Gastroesophageal sphincter (tissue), 4 donors: ENCODE results near the gene IL27RA. TPM values are rescaled to one million over a fixed set of nuclear protein-coding genes. Genes with fewer than 3 reads are reported as not detected.
A peak's percentile ranks its signal among the peaks of the same experiment; 100 is the strongest.
"Not testable (repeated sequence)": the region's sequence is repeated elsewhere in the genome, so short reads cannot be mapped to it uniquely, and the experiment has no call there.

Source experiments
- ATAC-seq: fragments of 150-250 bp; one replicate; pipeline ENCODE4 v1.9.1; 2016; ENCODE audit warnings: mild to moderate bottlenecking, moderate library complexity
- H3K27ac ChIP-seq, 4 donors: fragments of 200-600 bp; sonication (generic) in 3 of 4; 1 replicate in 3 of 4; 2 replicates in 1 of 4; pipeline ENCODE4 v1.5.1; 2016 to 2019
- H3K27me3 ChIP-seq: fragments of 200-600 bp; sonication (generic); one replicate; pipeline ENCODE4 v1.5.1; 2019
- H3K36me3 ChIP-seq, 2 donors: fragments of 200-600 bp; sonication (generic); one replicate each; pipeline ENCODE4 v1.5.1; 2019; ENCODE audit warnings: control low read depth in 1 of 2
- H3K4me1 ChIP-seq, 3 donors: fragments of 200-600 bp; sonication (generic); 1 replicate in 2 of 3; 2 replicates in 1 of 3; pipeline ENCODE4 v1.5.1; 2016 to 2019; ENCODE audit warnings: control low read depth in 2 of 3
- H3K4me3 ChIP-seq, 2 donors: fragments of 200-600 bp; sonication (generic); one replicate each; pipeline ENCODE4 v1.5.1; 2019; ENCODE audit warnings: mild to moderate bottlenecking in 1 of 2, moderate library complexity in 1 of 2
- H3K9me3 ChIP-seq, 3 donors: fragments of 200-600 bp; sonication (generic); one replicate each; pipeline ENCODE4 v1.5.1; 2017 to 2019; ENCODE audit warnings: control low read depth in 2 of 3
- EP300 ChIP-seq: sonication (generic); formaldehyde crosslinking; IDR thresholded peaks from one replicate; pipeline ENCODE4 v1.6.1; 2017; ENCODE audit warnings: antibody characterized with exemption, mild to moderate bottlenecking
- POLR2A ChIP-seq, 2 donors: fragments of 450-650 bp; IDR thresholded peaks; one replicate each; pipeline ENCODE4 v1.6.1; 2017; ENCODE audit warnings: antibody characterized with exemption in 2 of 2, mild to moderate bottlenecking in 2 of 2, moderate library complexity in 1 of 2
- POLR2AphosphoS5 ChIP-seq: sonication (generic); formaldehyde crosslinking; IDR thresholded peaks from one replicate; pipeline ENCODE4 v1.6.1; 2017; ENCODE audit warnings: antibody characterized with exemption
- WGBS, 2 donors: methylation state at CpG; one replicate each; pipeline ENCODE4 v1.1.5; 2018; ENCODE audit warnings: low coverage in 1 of 2; 5-methylcytosine and 5-hydroxymethylcytosine counted together
- total RNA-seq, 4 donors: library from RNA; depleted of rRNA; stranded (reverse); fragments of >200 nt; gene quantifications; one replicate each; pipeline ENCODE4 v1.1.0, GENCODE V29; 2016
- TF ChIP-seq, protein P1 (sequence below), 4 experiments: fragments of 200-600 bp in 2 of 4; fragments of 450-650 bp in 2 of 4; sonication (generic) in 1 of 4; IDR thresholded peaks; one replicate each; pipeline ENCODE4 v1.5.1; 2017 to 2019; ENCODE audit warnings: antibody characterized with exemption in 4 of 4, mild to moderate bottlenecking in 2 of 4, moderate library complexity in 2 of 4

The IL27RA gene
- total RNA-seq, 4 donors from 2014 or later: 1.1 to 5.4 (median 3.1) TPM

DNA sequence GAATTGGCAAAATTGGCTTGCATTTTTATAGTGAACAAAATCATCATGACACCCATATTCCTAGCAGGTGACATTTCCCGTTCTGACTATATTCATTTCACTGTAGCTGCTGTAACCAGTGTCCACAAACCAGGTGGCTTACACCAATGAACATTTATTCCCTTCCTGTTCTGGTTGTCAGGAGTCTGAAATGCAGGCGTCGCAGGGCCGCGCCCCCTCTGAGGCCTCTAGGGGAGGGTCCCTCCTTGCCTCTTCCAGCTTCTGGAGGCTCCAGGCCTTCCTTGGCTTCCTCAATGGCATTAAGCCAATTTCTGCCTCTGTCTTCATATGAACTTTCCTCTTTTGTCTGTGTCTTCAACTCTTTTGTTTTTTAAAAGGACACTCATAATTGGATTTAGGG is 10.1 kb upstream of the IL27RA start:
- Histone ChIP-seq H3K4me1 (no peaks in the 10 kb centered on the region), H3K9me3 (no peaks in the 10 kb centered on the region), H3K4me3 (no peak overlapping the region), H3K36me3 (no peaks in the 10 kb centered on the region), H3K27ac (no peak overlapping the region), H3K27me3 (no peaks in the 10 kb centered on the region)
- TF ChIP-seq, protein P1, sequence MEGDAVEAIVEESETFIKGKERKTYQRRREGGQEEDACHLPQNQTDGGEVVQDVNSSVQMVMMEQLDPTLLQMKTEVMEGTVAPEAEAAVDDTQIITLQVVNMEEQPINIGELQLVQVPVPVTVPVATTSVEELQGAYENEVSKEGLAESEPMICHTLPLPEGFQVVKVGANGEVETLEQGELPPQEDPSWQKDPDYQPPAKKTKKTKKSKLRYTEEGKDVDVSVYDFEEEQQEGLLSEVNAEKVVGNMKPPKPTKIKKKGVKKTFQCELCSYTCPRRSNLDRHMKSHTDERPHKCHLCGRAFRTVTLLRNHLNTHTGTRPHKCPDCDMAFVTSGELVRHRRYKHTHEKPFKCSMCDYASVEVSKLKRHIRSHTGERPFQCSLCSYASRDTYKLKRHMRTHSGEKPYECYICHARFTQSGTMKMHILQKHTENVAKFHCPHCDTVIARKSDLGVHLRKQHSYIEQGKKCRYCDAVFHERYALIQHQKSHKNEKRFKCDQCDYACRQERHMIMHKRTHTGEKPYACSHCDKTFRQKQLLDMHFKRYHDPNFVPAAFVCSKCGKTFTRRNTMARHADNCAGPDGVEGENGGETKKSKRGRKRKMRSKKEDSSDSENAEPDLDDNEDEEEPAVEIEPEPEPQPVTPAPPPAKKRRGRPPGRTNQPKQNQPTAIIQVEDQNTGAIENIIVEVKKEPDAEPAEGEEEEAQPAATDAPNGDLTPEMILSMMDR (IDR thresholded peaks at IDR 0.05): no peak
- TF ChIP-seq POLR2AphosphoS5: no peak
- no peak for TF ChIP-seq POLR2A (IDR thresholded peaks at IDR 0.05)
- no peak for TF ChIP-seq EP300
- ATAC-seq: no peak
- WGBS, 2 donors: 55 to 62% methylated on average over 4 to 5 of the region's 5 CpGs

DNA sequence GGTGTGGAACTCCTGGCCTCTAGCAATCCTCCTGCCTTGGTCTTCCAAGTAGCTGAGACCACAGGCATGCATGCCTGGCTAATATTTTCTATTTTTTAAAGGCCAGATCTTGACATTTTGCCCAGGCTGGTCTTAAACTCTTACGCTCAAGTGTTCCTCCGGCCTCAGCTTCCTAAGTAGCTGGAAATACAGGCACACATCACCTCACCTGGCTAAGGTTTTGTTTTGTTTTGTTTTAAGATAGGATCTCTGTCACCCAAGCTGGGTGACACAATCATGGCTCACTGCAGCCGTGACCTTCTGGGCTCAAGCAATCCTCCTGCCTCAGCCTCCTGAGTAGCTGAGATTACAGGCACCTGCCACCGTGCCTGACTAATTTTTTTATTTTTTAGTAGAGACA is 9.1 kb upstream of the IL27RA start:
- peaks cover under 1% of the 10 kb centered on the region for H3K27me3 ChIP-seq

DNA sequence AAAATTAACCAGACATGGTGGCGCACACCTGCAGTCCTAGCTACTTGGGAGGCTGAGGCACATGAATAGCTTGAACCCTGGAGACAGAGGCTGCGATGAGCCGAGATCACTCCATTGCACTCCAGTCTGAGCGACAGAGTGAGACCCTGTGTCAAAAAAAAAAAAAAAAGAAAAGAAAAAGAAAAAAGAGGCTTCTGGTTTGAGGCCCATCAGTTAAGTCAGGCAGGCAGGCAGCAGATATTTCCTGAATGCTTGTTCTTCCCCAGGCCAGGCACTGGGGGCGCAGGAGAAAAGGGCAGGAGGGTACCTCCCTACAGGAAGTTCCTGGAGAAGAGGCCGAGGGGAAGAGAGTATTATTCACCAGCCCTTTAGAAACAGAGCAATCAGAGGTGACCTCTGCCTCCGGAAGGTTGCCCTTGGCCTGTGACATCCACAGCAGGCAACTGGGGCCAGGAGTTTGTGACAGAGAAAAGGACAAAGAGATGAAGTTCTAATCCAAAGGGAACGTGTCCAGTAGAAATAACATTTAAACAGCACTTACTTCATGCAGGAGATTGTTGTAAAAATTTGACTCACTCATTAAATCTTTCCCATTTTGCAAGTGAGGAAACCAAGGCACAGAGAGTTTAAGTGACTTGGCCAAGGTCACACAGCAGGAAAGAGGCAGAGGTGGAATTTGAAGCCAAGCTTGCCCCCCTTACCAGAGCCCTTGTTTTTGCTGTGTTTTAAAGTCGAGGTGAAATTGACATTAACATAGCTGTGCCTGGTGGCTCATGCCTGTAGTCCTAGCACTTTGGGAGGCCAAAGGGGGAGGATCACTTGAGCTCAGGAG is 7.9 kb upstream of the IL27RA start:
- 27 to 53% methylated on average over 3 to 9 of the region's 9 CpGs for WGBS, 2 donors
- H3K27me3 ChIP-seq: peaks cover 11% of the 10 kb centered on the region
- H3K4me1 ChIP-seq: no peaks in the 10 kb centered on the region
- no peak overlapping the region for H3K4me3 ChIP-seq
- no peak overlapping the region for H3K27ac ChIP-seq
- no peaks in the 10 kb centered on the region for H3K36me3 ChIP-seq
- TF ChIP-seq, protein P1 (IDR thresholded peaks at IDR 0.05): peak in 1 of 4 experiments; percentile 26
- TF ChIP-seq POLR2AphosphoS5: no peak
- TF ChIP-seq POLR2A (IDR thresholded peaks at IDR 0.05): no peak
- TF ChIP-seq EP300: no peak
- H3K9me3 ChIP-seq: no peaks in the 10 kb centered on the region
- ATAC-seq: peak; percentile 72

More for the DNA sequence above, 9.1 kb upstream of the IL27RA start:
- WGBS, 2 donors: 75 to 94% methylated on average over 3 to 4 of the region's 4 CpGs
- TF ChIP-seq, protein P1 (IDR thresholded peaks at IDR 0.05): no peak
- no peaks in the 10 kb centered on the region for H3K36me3 ChIP-seq
- H3K4me3 ChIP-seq: no peak overlapping the region
- H3K4me1 ChIP-seq: no peaks in the 10 kb centered on the region
- no peaks in the 10 kb centered on the region for H3K9me3 ChIP-seq
- ATAC-seq: no peak
- no peak overlapping the region for H3K27ac ChIP-seq

DNA sequence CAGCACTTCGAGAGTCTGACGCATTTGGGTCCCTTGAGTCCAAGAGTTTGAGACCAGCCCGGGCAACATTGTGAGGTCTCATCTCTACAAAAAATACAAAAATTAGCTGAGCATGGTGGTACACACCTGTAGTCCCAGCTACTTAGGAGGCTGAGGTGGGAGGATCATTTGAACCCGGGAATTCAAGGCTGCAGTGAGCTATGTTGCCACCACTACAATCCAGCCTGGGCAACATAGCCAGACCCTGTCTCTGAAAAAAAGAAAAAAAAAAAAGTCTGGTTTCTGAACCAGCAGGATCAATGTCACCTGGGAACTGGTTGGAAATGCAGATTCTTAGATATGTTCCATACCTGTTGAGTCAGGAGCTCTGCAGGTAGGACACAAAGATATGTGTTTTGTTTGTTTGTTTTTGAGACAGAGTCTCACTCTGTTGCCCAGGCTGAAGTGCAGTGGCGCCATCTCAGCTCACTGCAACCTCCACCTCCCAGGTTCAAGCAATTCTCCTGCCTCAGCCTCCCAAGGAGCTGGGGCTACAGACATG is 4.8 kb upstream of the IL27RA start:
- H3K27me3 ChIP-seq: peaks cover 26% of the 10 kb centered on the region
- not testable (repeated sequence) for H3K27ac ChIP-seq, H3K9me3 ChIP-seq, H3K36me3 ChIP-seq, H3K4me1 ChIP-seq, H3K4me3 ChIP-seq, ATAC-seq
- WGBS, 2 donors: 81 to 100% methylated on average over 1 to 3 of the region's 5 CpGs

DNA sequence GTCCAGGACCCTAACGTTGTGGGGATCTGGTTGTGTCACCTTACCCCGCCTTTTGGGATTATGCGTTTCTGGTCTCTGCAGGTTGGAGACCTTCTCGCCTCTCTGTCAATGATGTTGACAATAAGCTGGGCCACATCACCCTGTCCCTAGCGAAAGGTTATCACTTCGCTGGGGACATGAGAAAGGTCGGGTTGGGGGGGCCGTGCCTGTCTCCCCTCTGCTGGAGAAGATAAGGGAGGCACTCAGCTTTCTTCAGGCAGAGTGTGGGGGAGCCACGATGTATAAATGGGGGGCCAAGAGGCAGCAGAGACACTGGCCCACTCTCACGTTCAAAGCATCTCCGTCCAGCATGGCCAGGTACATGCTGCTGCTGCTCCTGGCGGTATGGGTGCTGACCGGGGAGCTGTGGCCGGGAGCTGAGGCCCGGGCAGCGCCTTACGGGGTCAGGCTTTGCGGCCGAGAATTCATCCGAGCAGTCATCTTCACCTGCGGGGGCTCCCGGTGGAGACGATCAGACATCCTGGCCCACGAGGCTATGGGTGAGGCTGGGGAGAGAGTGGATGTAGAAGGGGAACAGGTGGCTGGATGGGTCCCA is 3.6 kb upstream of the IL27RA start, which contains the start of gene RLN3:
RLN3 (plus strand) TSS at position 293 of the 595 bp plus-strand sequence; CDS start at position 350, 57 bp downstream.
- no peaks in the 10 kb centered on the region for H3K36me3 ChIP-seq
- 50 to 60% methylated on average over 8 to 18 of the region's 24 CpGs for WGBS, 2 donors
- H3K4me1 ChIP-seq: peaks cover 0 to 15% (median 8%) of the 10 kb centered on the region in 3 donors
- TF ChIP-seq, protein P1 (IDR thresholded peaks at IDR 0.05): no peak
- H3K9me3 ChIP-seq: no peaks in the 10 kb centered on the region
- peaks cover 32% of the 10 kb centered on the region for H3K27me3 ChIP-seq
- H3K27ac ChIP-seq: no peak within 1 kb of the TSS
- no peak within 1 kb of the TSS for H3K4me3 ChIP-seq
- no peak for ATAC-seq
